Epithelial cell of esophagus (primary cell): ENCODE data around the gene PGRMC2.

Experiments used
- DNase-seq: peaks from one replicate; pipeline ENCODE4 v3.0.0; 2010; ENCODE audit warnings: low read depth
- H3K4me3 ChIP-seq: 2 replicates; pipeline ENCODE4 v1.5.1; 2011; ENCODE audit warnings: mild to moderate bottlenecking, low read length, control low read depth
- TF ChIP-seq, protein P1 (sequence below): IDR thresholded peaks from 2 replicates; pipeline ENCODE4 v1.5.1; 2011; ENCODE audit warnings: low read depth, mild to moderate bottlenecking, low read length, control low read depth, inconsistent platforms; ENCODE audit not compliant: insufficient read depth; ENCODE audit errors: missing control alignments

Gene PGRMC2

DNA sequence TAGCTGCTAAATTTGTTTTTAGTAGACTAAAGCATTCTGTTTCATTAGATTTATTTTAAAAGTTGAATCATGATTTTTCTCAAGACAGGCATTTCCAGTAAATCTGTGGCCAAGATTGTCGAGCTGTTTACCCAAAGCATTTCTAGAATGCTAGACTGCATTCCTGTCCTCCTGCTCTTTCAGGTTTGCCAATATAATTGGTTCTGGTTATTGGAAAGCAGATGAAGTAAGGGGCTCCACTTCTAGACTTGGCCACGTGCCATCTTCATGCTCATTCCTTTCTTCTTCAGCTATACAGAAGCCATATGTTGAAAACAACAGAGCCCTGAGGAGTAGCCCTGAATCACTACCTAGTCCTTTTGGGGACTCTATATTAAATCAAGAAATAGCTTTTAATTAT, 62.5 kb downstream of the PGRMC2 start:
- TF ChIP-seq, protein P1, sequence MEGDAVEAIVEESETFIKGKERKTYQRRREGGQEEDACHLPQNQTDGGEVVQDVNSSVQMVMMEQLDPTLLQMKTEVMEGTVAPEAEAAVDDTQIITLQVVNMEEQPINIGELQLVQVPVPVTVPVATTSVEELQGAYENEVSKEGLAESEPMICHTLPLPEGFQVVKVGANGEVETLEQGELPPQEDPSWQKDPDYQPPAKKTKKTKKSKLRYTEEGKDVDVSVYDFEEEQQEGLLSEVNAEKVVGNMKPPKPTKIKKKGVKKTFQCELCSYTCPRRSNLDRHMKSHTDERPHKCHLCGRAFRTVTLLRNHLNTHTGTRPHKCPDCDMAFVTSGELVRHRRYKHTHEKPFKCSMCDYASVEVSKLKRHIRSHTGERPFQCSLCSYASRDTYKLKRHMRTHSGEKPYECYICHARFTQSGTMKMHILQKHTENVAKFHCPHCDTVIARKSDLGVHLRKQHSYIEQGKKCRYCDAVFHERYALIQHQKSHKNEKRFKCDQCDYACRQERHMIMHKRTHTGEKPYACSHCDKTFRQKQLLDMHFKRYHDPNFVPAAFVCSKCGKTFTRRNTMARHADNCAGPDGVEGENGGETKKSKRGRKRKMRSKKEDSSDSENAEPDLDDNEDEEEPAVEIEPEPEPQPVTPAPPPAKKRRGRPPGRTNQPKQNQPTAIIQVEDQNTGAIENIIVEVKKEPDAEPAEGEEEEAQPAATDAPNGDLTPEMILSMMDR: no peak
- no peak for DNase-seq
- H3K4me3 ChIP-seq: no peak overlapping the region

DNA sequence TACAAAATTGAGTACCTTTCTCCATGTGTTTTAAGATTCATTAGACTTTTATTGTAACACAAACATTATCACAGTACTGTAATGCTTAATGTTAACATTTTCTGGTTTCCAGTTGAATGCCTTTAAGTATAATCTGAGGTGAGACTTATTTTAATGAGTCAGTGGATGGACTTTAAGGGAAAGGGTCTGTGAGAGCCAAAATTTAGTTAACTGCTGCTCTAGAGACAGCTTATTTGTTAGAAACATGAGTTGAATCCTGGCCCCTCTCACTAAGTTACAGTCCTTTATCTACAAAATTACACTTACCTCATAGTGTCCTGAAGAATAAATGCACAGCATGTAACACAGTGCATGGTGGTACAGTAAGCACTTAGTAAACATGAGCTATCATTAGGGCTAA, 66.0 kb downstream of the PGRMC2 start:
- H3K4me3 ChIP-seq: no peak overlapping the region
- TF ChIP-seq, protein P1: no peak
- DNase-seq: no peak

DNA sequence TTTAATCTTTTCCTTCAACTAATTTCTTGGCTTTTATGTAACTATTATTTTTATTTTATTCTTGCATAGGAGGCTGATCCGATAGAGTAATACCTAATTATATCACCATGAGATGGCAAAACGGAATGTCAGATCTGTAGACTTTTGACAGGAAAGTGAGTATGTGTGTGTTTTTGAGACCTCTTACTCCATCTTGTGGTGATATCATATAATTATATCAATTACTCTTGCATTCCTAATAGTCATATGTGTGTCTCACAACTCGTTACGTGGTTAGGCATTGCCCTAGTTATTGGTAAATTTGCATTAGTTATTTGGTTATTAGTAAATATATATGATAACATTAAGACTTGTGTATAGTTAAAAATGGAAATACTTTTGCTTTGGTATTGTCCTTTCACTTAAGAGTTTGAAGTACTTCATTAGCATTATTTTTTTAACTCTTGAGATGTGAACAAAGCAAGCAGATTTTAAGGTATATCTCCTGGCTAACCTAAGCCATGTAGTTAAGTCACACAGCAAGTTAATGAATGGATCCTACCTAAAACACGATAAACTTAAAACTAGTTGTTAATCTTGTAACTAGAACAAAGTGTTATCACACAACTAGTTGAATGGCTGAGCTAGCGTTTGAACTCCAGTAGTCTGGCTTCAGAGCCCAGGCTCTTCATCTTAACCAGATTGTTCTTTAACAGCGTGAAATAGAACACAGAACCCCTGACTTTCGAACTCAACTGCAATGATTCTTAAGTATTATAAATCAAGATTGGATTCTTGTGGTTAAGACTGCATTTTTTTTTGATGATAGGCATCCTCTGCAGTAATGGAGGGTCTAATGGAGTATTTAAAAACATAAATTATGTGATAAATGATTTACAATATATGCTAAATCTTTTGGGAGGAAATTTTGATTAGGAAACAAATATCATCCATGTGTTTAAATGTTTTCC, 67.1 kb downstream of the PGRMC2 start:
- TF ChIP-seq, protein P1: peak; percentile 22
- peak; percentile 66 for DNase-seq
- H3K4me3 ChIP-seq: no peak overlapping the region
